Upper lobe of left lung (tissue), 6 donors: ENCODE measurements around the gene MTCH1. TPM values are rescaled to one million over a fixed set of nuclear protein-coding genes. Genes with fewer than 3 reads are reported as not detected.
A peak's percentile ranks its signal among the peaks of the same experiment; 100 is the strongest.

ENCODE experiments used
- ATAC-seq, 2 donors: fragments of 200-7000 bp; cut with Tn5 transposase; one replicate each; pipeline ENCODE4 v1.9.1; 2022; ENCODE audit warnings: mild to moderate bottlenecking in 2 of 2, moderate library complexity in 2 of 2; ENCODE audit not compliant: low FRiP score in 2 of 2
- DNase-seq, 2 donors: peaks; one replicate each; pipeline ENCODE4 v3.0.0-alpha.2; 2019 to 2020
- H3K27ac ChIP-seq, 4 donors: fragments of 200-600 bp; sonication (generic); one replicate each; pipeline ENCODE4 v1.5.1; 2016 to 2019
- H3K27me3 ChIP-seq, 4 donors: fragments of 200-600 bp; sonication (generic); one replicate each; pipeline ENCODE4 v1.5.1; 2017 to 2019
- H3K36me3 ChIP-seq, 4 donors: fragments of 200-600 bp; sonication (generic); one replicate each; pipeline ENCODE4 v1.5.1; 2016 to 2019
- H3K4me1 ChIP-seq, 4 donors: fragments of 200-600 bp; sonication (generic); one replicate each; pipeline ENCODE4 v1.5.1; 2018 to 2019
- H3K4me3 ChIP-seq, 4 donors: fragments of 200-600 bp; sonication (generic); one replicate each; pipeline ENCODE4 v1.5.1; 2017 to 2019; ENCODE audit warnings: mild to moderate bottlenecking in 2 of 4, moderate library complexity in 1 of 4
- H3K9me3 ChIP-seq, 4 donors: fragments of 200-600 bp; sonication (generic); one replicate each; pipeline ENCODE4 v1.5.1; 2018 to 2019
- EP300 ChIP-seq, 4 donors: sonication (generic); formaldehyde crosslinking; IDR thresholded peaks; one replicate each; pipeline ENCODE4 v1.5.1; 2017; ENCODE audit warnings: antibody characterized with exemption in 4 of 4, control low read depth in 2 of 4
- POLR2A ChIP-seq, 4 donors: fragments of 450-650 bp; IDR thresholded peaks; one replicate each; pipeline ENCODE4 v1.5.1; 2016 to 2017; ENCODE audit warnings: antibody characterized with exemption in 4 of 4, mild to moderate bottlenecking in 2 of 4
- POLR2AphosphoS5 ChIP-seq, 2 donors: sonication (generic); formaldehyde crosslinking; IDR thresholded peaks; one replicate each; pipeline ENCODE4 v1.5.1; 2017; ENCODE audit warnings: antibody characterized with exemption in 2 of 2
- WGBS, 2 donors: methylation state at CpG; one replicate each; pipeline ENCODE4 v1.1.5; 2017 to 2018; 5-methylcytosine and 5-hydroxymethylcytosine counted together
- total RNA-seq, 6 donors: library from RNA; depleted of rRNA in 4 of 6; stranded (reverse); fragments of >200 nt in 4 of 6; gene quantifications; one replicate each; pipeline versions ENCODE4 v1.1.0 to v1.2.1, GENCODE V29; 2016 to 2021
- TF ChIP-seq, protein P1 (sequence below), 6 experiments: fragments of 450-650 bp in 4 of 6; fragments of 200-600 bp in 2 of 6; sonication (generic) in 2 of 6; IDR thresholded peaks; one replicate each; pipeline ENCODE4 v1.5.1; 2016 to 2019; ENCODE audit warnings: antibody characterized with exemption in 6 of 6
- donor health status: DM: no; HTN: no; CAD: no; lungs with moderate emphysema.
- donor health status: DM: no; HTN: yes; CAD: no; lungs with severe emphysema.

Gene MTCH1
- total RNA-seq, 6 donors from 2014 or later: 184 to 283 (median 219) TPM

DNA sequence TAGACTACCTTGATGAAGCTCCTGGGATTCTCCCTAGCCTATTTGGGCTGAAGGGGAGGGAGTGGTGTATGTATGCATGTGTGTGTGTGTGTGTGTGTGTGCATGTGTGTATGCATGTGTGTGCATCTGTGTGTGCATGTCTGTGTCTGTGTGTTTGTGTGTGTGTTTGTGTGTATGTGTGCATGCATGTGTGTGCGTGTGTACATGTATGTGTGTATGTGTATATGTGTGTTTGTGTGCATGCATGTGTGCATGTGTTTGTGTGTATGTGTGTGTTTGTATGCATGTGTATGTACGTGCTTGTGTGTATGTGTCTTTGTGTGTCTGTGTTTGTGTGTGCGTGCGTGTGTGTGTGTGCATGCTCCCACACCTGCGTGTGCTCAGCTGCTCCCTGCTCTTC, 34.8 kb upstream of the MTCH1 start:
- TF ChIP-seq EP300 (IDR thresholded peaks at IDR 0.05) (no peak), POLR2AphosphoS5 (IDR thresholded peaks at IDR 0.05) (no peak), POLR2A (IDR thresholded peaks at IDR 0.05) (no peak)
- TF ChIP-seq, protein P1, sequence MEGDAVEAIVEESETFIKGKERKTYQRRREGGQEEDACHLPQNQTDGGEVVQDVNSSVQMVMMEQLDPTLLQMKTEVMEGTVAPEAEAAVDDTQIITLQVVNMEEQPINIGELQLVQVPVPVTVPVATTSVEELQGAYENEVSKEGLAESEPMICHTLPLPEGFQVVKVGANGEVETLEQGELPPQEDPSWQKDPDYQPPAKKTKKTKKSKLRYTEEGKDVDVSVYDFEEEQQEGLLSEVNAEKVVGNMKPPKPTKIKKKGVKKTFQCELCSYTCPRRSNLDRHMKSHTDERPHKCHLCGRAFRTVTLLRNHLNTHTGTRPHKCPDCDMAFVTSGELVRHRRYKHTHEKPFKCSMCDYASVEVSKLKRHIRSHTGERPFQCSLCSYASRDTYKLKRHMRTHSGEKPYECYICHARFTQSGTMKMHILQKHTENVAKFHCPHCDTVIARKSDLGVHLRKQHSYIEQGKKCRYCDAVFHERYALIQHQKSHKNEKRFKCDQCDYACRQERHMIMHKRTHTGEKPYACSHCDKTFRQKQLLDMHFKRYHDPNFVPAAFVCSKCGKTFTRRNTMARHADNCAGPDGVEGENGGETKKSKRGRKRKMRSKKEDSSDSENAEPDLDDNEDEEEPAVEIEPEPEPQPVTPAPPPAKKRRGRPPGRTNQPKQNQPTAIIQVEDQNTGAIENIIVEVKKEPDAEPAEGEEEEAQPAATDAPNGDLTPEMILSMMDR (IDR thresholded peaks at IDR 0.05): no peak

DNA sequence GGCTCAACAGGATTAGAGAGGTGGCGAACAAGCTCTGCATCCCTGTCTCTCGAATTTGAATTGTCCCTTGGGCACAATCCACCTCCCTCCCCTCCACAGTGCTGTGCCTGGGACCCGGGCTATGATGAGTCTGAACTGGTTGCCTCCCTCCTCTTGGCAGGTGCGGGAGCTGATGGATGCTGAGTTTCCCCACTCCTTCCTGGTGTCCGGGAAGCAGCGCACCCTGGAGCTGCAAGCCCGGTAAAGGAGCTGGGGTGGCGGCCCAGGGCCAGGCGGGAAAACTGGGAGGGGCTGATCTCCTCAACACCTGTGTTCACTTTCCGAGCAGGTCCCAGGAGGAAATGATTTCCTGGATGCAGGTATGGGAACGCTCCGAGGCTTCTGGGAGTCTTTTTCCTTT, 34.4 kb upstream of the MTCH1 start:
- peaks cover 3 to 17% (median 10%) of the 10 kb centered on the region in 4 donors for H3K4me1 ChIP-seq
- no peaks in the 10 kb centered on the region for H3K27me3 ChIP-seq
- WGBS, 2 donors: 67 to 83% methylated on average over 8 to 12 of the region's 12 CpGs
- no peak for ATAC-seq
- H3K36me3 ChIP-seq: peaks cover 0 to under 1% (median 0%) of the 10 kb centered on the region in 4 donors
- H3K27ac ChIP-seq: no peak overlapping the region
- H3K9me3 ChIP-seq: no peaks in the 10 kb centered on the region
- DNase-seq: peak; percentile 48 to 62
- H3K4me3 ChIP-seq: no peak overlapping the region
- no peak for TF ChIP-seq POLR2AphosphoS5 (IDR thresholded peaks at IDR 0.05)
- no peak for TF ChIP-seq POLR2A (IDR thresholded peaks at IDR 0.05)
- TF ChIP-seq, protein P1 (IDR thresholded peaks at IDR 0.05): no peak
- TF ChIP-seq EP300 (IDR thresholded peaks at IDR 0.05): no peak

More for the DNA sequence above, 34.8 kb upstream of the MTCH1 start:
- Histone ChIP-seq H3K27me3 (no peaks in the 10 kb centered on the region), H3K27ac (no peak overlapping the region), H3K36me3 (peaks cover 0 to 5% (median 0%) of the 10 kb centered on the region in 4 donors), H3K4me3 (no peak overlapping the region), H3K9me3 (no peaks in the 10 kb centered on the region), H3K4me1 (peaks cover 3 to 17% (median 10%) of the 10 kb centered on the region in 4 donors)
- 85 to 92% methylated on average over 5 of the region's 5 CpGs for WGBS, 2 donors
- DNase-seq (no peak), ATAC-seq (no peak)

DNA sequence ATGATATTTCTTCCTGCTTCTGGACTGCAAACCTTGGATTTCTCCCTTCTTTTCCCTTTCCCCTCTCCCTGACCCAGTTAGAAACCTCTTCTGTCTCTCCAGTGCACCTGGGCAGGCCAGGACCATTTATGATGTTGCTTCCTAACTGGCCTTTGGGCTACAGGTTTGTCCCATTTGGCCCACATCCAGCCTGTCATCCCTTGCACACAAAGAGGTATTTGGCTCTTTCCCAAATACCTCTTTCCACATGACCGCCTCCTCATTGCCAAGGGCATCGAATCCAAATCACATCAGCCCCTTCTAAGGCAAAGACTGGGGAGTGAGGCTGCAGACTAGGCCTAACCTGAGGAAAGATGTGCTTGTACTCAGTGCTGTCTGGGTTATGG, 33.1 kb upstream of the MTCH1 start:
- peaks cover 3 to 17% (median 10%) of the 10 kb centered on the region in 4 donors for H3K4me1 ChIP-seq
- H3K4me3 ChIP-seq: no peak overlapping the region
- H3K27me3 ChIP-seq: no peaks in the 10 kb centered on the region
- ATAC-seq (no peak), DNase-seq (no peak)
- peak overlapping the region in 1 of 4 donors; percentile 31 for H3K27ac ChIP-seq
- H3K36me3 ChIP-seq: no peaks in the 10 kb centered on the region
- H3K9me3 ChIP-seq: no peaks in the 10 kb centered on the region
- TF ChIP-seq POLR2A (IDR thresholded peaks at IDR 0.05) (no peak), EP300 (IDR thresholded peaks at IDR 0.05) (no peak), POLR2AphosphoS5 (IDR thresholded peaks at IDR 0.05) (no peak)
- TF ChIP-seq, protein P1 (IDR thresholded peaks at IDR 0.05): no peak
- WGBS, 2 donors: 53 to 55% methylated on average over 2 of the region's 2 CpGs

DNA sequence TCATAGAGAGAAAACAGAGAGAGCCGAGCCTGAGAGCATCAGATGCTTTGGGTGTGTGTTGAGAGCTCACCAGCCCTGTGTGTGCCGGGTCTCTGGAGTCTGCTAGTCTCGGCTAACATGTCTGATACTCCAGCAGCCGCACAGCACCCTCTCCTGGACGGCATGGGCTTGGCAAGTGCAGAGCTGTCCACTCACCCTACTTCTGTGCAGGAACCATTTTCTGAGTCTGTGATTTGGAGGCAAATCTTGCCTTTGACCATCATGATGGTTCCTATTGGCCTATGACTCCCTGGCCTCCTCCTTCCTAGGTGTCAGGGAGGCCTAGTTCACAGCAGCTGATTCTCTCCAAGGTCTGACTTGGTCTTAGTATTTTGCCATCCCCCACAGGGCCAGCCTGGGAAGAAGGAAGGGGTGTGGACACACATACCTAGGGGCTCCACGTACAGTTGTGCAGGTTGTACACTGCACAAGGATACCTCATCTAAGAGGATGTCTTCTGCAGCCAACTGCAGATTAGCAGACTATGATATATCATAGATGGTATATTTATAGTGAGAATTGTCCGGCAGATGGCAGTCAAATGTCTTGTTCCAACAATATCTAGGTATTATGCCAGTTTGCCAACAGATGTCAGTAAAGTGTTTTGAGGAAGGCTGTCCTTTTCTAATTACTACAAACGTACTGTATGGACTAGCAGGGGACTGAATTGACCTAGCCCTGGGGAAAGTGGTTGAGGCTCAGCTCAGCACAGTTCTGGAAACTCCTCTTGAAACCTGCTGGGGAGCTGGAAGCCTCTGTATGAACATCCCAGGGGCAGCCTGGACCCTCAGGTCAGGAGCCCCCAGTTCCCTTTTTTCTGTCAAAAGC, 32.4 kb upstream of the MTCH1 start:
- peaks cover 3 to 16% (median 10%) of the 10 kb centered on the region in 4 donors for H3K4me1 ChIP-seq
- H3K36me3 ChIP-seq: no peaks in the 10 kb centered on the region
- TF ChIP-seq POLR2A (IDR thresholded peaks at IDR 0.05): no peak
- TF ChIP-seq, protein P1 (IDR thresholded peaks at IDR 0.05): peak; percentile 78 to 93 (median 90)
- ATAC-seq: peak; percentile 95 to 96
- peak overlapping the region in 3 of 4 donors; percentile 19 to 31 (median 23) for H3K27ac ChIP-seq
- no peak overlapping the region for H3K4me3 ChIP-seq
- DNase-seq: peak; percentile 79 to 95
- 3% methylated on average over 8 of the region's 8 CpGs for WGBS, 2 donors
- H3K27me3 ChIP-seq: no peaks in the 10 kb centered on the region
- no peaks in the 10 kb centered on the region for H3K9me3 ChIP-seq
